NCI-H460 (cell line): ENCODE measurements around the gene LINC01488. TPM values are rescaled to one million over a fixed set of nuclear protein-coding genes. Genes with fewer than 3 reads are reported as not detected.
A peak's percentile ranks its signal among the peaks of the same experiment; 100 is the strongest.

Experiments
- DNase-seq: peaks from one replicate; pipeline ENCODE4 v3.0.0-alpha.2; 2016; ENCODE audit warnings: low read depth; ENCODE audit errors: extremely low read depth
- total RNA-seq: library from RNA; depleted of rRNA; stranded (reverse); fragments of >200 nt; shearing (Covaris generic); gene quantifications from 2 replicates; pipeline ENCODE4 v1.2.3, GENCODE V29; 2014

Gene LINC01488
- total RNA-seq, 1 experiment from 2014 or later, result not detected

DNA sequence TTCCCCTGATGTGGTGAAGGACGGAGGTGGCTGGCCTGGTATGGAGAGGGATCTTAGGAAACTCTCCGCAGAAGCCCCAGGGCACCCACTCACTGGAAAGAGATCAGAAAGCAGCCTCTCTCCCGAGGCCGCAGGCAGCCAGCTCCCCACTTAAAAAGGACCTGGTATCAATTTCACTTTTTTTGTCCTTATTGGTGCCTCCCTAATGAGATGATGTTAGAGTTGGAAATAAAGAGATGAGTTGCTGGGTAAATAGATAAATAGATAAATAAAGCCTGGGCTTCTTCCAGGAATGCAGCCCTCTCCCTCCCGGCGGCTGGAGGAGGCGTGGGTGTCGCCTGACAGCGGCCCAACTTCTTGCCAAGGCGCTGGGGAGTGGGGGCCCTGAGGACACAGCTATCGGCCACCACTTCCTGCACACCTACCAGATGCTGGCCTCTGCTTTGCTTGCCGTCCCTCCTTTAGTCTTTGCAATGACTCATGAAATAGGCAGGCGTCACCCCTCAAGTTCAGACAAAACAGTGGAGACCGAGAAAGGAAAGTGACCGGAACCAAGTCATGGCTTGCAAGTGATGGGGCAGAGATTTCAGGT lies 42.9 kb downstream of the LINC01488 start:
- DNase-seq, result no peak

DNA sequence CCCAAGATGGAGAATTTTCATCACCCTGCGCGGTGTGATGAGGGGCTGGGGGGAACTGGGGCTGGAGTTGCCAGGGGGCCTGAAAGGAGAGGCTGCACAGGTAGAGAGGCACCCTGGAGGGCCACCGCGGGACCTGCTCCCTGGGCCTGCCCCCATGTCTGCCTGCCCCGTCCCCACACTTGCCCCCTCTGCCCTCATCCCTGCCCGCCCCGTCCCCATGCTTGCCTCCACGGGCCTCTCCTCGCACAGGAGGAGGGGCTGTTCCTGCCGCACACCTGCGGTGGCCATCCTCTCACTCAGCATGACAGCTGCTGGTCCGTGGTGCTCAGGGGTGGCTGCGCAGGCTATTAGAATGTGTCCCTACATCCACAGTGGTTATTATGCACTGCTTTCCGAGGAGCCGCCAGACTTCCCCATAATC lies 43.5 kb downstream of the LINC01488 start:
- no peak for DNase-seq

- no peak for DNase-seq
Measured at GRCh38 chr11:69525516-69526452, 44.3 kb downstream of the LINC01488 start.

DNA sequence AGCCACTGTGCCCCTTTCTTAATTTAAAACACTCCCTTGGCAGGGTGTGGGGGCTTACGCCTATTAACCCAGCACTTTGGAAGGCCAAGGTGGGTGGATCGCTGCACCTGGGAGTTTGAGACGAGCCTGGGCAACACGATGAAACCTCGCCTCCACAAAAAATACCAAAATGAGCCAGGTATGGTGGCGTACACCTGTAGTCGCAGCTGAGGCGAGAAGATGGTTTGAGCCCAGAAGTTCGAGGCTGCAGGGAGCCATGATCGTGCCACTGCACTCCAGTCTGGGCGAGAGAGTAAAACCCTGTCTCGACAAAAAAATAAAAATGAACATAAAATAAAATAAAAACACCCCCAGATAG lies 45.0 kb downstream of the LINC01488 start:
- no peak for DNase-seq

DNA sequence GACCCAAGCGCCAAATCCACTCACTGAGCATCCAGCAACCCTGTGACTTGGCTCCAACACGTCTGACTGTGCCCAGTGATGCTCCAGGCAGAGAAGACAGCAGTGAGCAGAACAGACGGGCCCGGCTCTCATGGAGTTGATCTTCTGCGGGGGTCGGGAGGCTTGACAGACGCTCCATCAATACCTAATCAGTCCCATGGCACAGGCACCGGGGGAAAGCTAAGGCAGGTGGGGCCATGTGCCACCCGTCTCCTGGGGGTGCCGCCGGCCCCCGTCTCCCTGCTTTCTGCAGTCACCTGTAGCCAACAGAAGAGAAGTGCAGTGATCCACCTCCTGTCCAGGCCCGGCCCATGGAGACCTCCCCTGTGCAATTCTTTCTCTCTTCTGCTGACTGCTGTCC lies 47.5 kb downstream of the LINC01488 start:
- DNase-seq, result no peak

DNA sequence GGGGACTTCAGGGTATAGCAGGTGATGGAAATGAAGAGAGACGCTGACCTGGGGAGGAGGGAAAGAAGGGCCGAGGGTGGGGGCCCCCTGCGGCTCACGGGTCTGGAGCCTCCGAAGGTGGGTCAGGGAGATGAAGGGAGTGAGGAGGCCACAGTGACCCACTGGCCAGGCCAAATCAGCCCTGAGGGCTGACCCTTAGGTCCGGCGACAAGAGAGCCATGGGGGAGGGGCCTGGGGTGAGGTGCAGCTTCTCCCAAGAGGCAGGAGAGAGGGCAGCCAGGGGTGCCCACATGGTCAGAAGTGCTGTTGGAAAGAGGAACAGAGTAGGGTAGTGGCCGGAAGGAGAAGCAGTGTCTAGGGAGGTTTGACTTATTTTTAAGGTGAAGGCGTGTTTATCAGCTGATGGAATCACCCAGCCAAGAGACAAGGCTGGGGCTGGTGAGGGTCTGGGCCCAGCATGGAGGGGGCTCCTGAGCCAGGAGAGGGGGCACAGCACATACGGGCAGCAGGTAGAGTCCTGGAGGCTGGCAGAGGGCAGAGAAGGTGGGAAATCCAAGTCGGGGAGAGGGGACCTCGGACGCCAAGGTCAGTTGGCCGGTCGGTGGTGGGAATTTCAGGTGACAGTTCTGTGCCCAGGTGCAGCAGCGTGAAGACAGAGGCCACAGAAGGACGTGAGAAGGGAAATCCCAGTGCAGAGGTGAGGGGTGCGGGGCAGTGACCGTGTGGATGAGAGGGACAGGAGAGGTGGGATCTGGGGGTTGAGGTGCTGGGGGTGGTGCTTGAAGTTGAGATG lies 49.0 kb downstream of the LINC01488 start:
- DNase-seq, result no peak

- no peak for DNase-seq
Measured at GRCh38 chr11:69531071-69531716, 49.7 kb downstream of the LINC01488 start.

DNA sequence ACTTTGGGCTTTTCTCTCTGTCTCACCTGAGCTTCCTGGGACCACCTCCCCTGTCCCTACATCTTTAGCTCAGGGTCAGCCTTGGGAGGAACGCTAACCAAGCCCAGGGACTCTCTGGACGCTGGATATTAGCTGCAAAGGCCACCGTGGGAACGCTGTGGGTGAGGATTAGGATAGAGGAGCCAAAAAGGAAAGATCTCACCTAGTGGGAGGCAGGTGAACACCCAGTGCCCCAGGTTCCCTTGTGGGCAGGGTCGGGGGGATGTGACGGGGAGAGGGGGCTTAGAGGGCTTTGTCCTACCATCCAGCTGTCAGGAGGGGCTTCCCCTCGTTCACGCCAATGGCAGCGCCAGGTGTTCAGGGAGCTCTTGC lies 50.2 kb downstream of the LINC01488 start:
- no peak for DNase-seq

DNA sequence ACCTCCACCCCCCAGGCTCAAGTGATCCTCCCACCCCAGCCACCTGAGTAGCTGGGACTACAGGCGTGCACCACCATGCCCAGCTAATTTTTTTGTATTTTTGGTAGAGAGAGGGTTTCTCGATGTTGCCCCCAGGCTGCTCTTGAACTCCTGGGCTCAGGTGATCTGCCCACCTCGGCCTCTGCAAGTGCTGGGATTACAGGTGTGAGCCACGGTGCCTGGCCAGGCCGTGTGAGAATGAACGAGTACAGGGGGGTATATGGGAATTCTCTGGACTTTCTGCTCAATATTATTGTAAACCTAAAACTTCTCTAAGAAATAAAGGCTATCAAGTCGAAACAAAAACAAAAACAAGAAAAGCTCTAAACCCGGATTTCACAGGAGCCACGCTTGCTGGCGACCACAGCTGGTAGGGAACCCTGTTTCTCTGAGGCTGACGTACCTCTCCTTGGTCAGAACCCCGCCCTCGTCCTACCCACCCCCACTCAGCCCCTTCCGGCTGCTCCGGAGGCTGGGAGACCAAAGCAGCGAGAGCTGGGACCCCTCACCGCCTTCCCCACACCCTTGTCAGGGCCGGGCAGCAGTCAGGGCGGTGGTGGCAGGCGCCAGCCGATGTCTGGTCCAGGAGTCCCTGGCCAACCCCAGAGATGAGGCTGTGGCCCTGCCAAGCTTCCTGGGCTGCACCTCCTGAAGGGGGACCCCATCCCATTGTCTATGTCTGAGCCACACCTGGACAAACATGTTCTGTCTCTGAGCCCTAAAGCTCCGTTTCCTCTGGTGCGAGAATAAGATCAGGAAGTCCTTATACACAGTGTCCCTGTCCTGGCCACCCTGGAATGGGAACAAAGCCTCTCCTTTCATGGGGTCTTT lies 52.1 kb downstream of the LINC01488 start:
- no peak for DNase-seq

GRCh38 chr11:69534166-69534530 lies 52.7 kb downstream of the LINC01488 start:
- no peak for DNase-seq

DNA sequence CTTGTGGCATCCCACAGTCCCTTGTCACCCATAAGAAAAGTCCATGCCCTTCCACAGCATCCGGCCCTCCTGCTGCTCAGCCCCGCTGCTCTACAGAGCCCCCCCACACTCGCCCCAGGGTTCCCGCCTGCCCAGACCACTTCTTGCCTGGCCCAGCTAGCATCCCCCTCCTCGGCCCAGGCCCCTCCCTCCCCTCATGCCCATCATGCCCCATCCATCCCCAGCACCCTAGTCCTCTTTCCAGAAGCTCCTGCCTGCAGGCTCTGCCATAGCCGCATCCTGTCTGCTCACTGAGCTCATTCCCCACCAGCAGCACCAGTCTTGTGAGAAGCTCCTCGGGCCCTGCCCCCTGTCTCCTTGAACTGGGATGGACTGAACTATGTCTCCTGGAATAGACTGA lies 54.4 kb downstream of the LINC01488 start:
- no peak for DNase-seq

- DNase-seq, result no peak
Measured at GRCh38 chr11:69536406-69536805, 54.9 kb downstream of the LINC01488 start.

DNA sequence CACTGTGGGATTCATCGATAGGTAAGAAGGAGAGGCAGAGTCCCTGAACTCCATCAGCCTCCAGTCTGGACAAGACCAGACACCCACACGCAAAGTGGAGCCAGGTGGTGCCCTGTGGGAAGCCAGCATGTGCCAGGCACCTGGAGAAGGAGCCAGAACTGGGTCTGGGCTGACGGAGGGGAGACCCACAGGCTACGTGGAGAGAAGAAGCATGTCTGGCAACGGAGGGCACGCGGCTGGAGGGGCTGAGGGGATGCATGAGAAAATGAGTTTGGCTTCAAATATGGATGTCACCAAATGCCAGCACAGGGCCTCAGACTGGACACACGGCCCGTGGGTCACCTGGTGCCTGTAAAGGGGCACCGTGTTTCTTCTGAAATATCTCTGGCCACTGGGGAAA lies 55.7 kb downstream of the LINC01488 start:
- no peak for DNase-seq

- no peak for DNase-seq
Measured at GRCh38 chr11:69537855-69538640, 56.6 kb downstream of the LINC01488 start.

- DNase-seq, result no peak
Measured at GRCh38 chr11:69538854-69539253, 57.4 kb downstream of the LINC01488 start.

DNA sequence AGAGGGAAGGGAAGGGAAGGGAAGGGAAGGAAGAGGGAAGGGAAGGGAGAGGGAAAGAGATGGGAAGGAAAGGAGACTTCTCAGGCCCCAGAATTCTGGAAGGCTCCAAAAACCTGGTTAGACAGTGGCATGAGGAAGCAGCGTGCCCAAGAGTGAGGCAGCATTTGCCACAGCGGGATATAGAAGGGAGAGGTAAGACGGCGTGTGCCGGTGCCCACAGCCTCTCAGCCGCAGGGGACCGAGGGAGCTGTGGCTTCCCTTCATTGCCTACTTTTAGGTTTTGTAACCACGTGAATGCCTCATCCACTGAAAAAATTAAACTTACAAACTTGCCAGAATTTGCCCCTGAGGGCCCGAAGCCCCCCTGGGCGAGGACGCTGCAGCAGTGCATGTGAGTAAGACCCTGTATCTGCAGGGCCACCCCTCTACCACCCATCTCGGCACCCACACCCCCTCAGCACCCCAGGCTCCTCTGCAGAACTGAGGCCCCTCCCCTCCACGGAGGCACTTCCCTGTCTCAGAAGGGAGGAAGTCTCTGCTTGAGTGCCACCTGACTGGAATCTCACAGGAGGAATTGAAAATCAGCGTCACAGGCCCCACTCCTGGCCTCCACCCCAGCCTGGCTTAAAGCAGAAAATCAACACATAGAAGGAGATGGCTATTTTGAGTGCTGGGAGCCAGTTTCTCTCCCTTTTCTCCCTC lies 58.1 kb downstream of the LINC01488 start:
- DNase-seq, result peak; percentile 5

DNA sequence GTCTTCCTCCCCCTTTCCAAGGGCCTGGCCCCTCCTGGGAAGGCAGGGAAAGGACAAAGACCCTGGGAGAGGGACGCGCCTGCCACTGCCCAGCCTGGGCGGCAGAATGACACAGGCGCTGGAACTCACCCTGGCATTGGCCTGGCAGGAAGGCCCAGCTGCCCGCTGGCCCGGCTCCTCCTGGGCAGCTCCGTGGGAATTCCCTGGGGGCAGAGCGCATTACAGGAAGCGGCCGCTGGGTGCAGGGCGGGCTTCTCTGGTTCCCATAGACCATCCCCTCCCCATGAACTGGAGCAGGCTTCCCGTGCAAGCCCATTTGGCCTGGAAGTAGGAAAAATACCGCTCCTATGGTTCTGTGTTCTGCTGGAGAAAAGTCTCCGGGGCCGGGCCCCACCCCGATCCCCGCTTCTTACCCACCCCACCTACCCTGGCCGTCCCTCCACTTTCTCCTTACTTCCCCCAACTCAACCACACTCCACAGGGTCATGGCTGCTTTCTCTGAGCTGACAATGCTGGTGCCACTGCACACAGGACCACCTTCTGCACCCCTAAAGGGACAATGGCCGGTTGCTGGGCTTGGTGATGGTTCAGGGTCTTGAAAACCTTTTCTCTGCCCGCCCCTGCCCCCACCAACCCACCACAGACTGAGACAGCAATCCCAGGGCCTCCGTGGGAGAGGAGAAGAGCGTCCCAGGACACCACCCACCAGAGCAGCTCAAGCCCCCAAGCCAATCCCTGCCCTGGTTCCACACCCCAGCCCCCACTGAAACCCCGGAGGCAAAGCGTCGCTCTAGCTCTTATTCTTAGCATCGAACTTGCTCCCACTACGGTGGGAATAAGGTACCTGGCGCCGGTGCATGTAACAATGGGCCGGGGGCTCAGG lies 58.9 kb downstream of the LINC01488 start:
- DNase-seq, result peak; percentile 56

DNA sequence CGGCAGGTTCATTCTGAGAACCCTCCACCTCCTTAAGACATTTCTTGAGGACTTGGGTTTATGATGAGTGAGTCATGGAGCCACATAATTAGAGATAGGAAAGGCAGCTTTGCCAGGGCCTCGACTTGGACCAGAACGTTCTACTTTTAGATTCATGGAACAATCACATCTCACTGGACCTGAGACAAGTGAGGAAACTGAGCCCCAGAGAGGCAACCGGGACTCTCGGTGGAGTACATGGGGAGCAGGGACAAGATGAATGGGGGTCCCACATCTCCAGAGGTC lies 59.5 kb downstream of the LINC01488 start:
- DNase-seq, result no peak
